GM18498 (cell line): ENCODE results near the gene USPL1.
"Not testable (repeated sequence)": the region's sequence is repeated elsewhere in the genome, so short reads cannot be mapped to it uniquely, and the experiment has no call there.

ENCODE experiments used
- ATAC-seq: cut with Tn5 transposase; IDR thresholded peaks from one replicate; pipeline ENCODE4 v1.9.1; 2021; ENCODE audit warnings: mild to moderate bottlenecking, moderate library complexity; ENCODE audit not compliant: unreplicated experiment

USPL1 gene

DNA sequence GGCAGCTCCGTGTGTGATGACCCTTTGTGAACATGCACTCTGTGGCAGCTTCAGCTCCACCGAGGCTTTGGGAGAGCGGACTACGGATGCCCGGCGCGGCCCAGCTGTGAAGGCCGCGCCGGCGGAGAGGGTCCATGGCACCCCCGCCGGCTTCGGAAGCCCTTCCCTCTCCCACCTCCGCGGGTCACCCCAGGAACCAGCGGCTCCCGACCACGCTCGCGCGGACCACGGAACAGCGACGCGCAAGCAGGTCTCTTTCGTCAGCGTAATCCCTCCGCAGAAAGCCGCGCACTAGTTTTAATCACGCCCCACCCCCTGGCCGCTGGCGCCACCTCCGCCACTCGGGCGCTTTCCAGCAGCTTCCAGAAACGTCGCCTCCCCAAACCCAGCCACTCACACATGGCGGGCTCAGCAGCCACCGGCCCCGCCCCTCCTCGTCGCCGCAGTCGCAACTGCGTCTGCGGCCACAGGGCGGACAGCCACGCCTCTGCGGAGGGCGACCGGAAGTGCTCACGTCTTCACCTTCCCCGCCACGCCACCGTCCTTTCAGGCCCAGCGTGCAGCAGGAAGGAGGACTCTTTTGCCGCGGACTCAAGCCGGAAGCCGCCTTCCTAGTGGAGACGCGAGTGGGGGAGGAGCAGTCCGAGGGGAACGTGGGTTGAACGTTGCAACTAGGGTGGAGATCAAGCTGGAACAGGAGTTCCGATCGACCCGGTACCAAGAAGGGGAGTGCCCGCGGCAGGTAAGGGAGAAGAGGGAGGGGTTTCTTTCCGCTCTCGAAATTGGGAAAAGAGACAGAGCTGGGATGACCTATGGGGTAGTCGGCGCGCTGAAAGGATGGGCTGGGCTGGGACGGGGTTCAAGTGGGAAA is at the start of gene USPL1:
Gene USPL1, plus strand, starts transcription at position 606 of the 871 bp plus-strand sequence. CDS start 3,221 bp downstream, outside the sequence.
- peak; percentile 89 for ATAC-seq

- no peak for ATAC-seq
These were observed 47.7 kb upstream of the USPL1 start for GRCh38 chr13:30569901-30570576.

- ATAC-seq, result no peak
These were observed 47.0 kb upstream of the USPL1 start for GRCh38 chr13:30570691-30571090.

DNA sequence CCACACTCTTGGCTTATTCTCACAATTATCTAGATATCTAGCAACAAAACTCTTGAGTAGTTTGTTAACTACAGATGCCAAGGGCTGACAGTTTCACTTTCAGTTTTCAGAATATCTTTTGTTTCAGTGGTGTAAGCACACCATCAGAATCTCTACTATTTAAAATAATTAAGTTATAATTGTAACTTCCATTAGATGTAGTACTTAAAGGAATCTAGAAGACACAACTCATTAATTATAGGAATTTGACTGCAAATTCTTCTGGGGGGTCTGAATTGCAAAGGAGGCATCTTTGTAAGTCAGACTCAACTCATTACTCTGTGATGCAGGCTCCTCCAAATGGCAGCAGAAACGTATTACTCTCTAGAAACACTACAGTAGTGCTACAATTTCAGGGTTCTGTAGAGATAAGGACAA is 44.9 kb upstream of the USPL1 start:
- ATAC-seq, result peak; percentile 71

DNA sequence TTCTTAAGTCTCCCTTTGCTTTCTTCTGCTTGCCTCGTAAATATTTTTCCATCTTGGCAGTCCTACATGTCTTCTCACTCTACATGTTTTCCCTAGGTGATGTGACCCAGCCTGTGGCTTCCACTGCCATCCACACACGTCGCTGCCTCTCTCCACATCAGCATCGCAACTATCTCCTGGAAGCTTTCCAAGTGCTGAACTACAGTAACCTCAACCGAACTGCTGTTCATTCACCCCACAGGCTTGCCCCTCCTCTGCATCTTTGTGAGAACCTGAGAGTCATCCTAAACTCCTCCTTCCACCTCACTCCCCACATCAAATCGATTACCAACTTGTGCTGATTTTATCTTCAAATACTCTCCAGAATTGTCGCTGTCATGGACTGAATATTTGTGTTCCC is 41.2 kb upstream of the USPL1 start:
- no peak for ATAC-seq

DNA sequence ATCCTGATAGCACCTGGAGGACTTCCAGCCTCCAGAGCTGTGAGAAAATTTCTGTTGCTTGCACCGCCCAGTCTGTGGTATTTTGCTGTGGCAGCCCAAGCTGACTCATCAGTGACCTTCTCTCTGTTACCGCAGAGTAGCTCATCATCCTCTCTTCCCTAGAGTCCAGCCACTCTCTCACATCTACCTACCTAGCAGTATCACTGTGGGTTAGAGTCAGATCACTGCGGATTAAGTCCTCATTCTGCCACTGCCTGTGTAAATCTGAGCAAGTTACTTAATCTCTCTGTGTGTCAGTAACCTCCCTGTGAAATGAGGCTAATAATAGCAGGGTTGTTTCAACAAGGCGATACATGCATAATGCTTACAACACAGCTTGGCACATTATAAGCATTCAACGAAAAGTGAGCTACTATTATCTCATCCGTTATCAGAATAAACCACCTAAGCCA is 40.3 kb upstream of the USPL1 start:
- peak; percentile 86 for ATAC-seq

- ATAC-seq, result no peak
These were observed 36.7 kb upstream of the USPL1 start for GRCh38 chr13:30580852-30581502.

- no peak for ATAC-seq
These were observed 36.1 kb upstream of the USPL1 start for GRCh38 chr13:30581582-30581981.

- ATAC-seq, result no peak
These were observed 33.5 kb upstream of the USPL1 start for GRCh38 chr13:30584051-30584731.

- ATAC-seq, result no peak
These were observed 31.9 kb upstream of the USPL1 start for GRCh38 chr13:30585748-30586262.

GRCh38 chr13:30587231-30587630 is 30.5 kb upstream of the USPL1 start:
- ATAC-seq, result no peak

- no peak for ATAC-seq
These were observed 30.0 kb upstream of the USPL1 start for GRCh38 chr13:30587739-30588138.

GRCh38 chr13:30593001-30593400 is 24.7 kb upstream of the USPL1 start:
- no peak for ATAC-seq

- ATAC-seq, result no peak
These were observed 17.2 kb upstream of the USPL1 start for GRCh38 chr13:30600496-30600895.

- ATAC-seq, result no peak
These were observed 15.9 kb upstream of the USPL1 start for GRCh38 chr13:30601836-30602235.

DNA sequence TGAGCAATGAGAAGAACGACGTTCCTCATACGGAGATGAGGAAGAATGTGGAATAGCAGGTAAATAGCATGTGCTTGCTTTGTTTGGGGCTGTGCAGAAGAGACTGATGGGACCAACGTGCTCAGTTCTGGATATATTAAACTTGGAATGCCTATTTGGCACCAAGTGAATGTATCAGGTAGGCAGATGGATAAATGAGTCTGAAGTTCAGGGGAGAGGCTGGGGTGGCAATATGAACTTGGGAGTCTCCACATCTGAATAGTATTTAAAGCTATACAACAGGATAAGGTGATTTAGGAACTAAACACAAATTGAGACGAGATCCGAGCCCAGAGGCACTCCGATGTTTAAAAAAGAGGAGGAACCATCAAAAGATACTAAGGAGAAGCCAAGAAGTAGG is 12.7 kb upstream of the USPL1 start:
- ATAC-seq, result no peak

- ATAC-seq, result not testable (repeated sequence)
These were observed 10.5 kb upstream of the USPL1 start for GRCh38 chr13:30607186-30607585.

DNA sequence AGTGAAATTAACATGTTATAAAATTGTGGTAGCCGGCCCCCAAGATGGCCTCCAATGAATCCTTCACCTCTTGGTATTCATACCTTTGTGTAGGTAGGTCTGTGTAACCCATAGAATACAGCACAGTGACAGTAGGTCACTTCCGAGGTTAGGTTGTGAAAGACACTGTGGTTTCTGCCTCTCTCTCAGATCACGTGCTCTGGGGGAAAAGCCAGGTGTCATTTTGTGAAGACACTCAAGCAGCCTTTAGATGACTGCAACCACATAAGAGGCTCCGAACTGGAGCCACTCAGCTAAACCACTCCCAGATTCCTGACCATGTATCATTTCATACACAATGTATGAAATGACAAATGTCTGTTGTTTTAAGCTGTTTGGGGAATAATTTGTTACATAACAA is 9.8 kb upstream of the USPL1 start:
- ATAC-seq, result peak; percentile 96

GRCh38 chr13:30608364-30608763 is 9.4 kb upstream of the USPL1 start:
- no peak for ATAC-seq

GRCh38 chr13:30610311-30610710 is 7.4 kb upstream of the USPL1 start:
- ATAC-seq, result no peak

DNA sequence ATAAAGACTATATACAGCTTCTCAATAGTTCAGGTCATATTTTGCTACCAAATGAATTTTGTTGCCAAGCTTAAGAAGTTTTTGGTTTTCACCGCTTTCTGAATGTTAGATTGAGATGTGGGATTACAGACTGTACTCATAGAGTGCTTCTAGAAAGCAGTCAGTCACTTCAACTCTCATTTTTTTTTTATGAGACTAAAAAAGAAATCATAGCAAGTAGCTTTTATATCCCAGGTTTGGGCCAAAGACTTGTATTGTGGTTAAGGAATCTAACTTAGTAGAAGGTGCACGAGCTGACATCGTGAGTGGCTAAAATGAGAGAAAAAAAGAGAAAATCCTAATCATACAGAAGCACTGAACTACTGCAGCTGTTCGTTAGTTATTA is 2.2 kb upstream of the USPL1 start:
- no peak for ATAC-seq
